HCT116 (cell line): ENCODE results near the gene KIF25. TPM values are rescaled to one million over a fixed set of nuclear protein-coding genes. Genes with fewer than 3 reads are reported as not detected.

Experiments
- ATAC-seq: fragments of 200-7000 bp; cut with Tn5 transposase; 2 replicates; pipeline ENCODE4 v1.9.1; 2020; ENCODE audit warnings: mild to moderate bottlenecking, moderate library complexity
- BruUV-seq: library from RNA; stranded (reverse); fragments of 400-500 nt; replicated peaks from 2 replicates; lab custom pipeline; 2021; lab: Mats Ljungman, UMichigan
- CTCF ChIA-PET: fragments of 300-600 bp; sonication (Branson Sonifier 250); formaldehyde crosslinking; loops from one replicate; lab custom pipeline; 2021; ENCODE audit warnings: antibody characterized with exemption; lab: Charles Lee
- POLR2A ChIA-PET: fragments of 300-600, 350-600 bp; sonication (Branson Sonifier 250); formaldehyde crosslinking; loops from one replicate; lab custom pipeline; 2021; ENCODE audit warnings: antibody characterized with exemption; lab: Charles Lee
- RAD21 ChIA-PET, 2 experiments: fragments of 300-600 bp; sonication (Branson Sonifier 250); formaldehyde crosslinking; loops; one replicate each; lab custom pipeline; 2023; ENCODE audit warnings: low total read pairs in 2 of 2; ENCODE audit not compliant: uncharacterized antibody in 2 of 2, unreplicated experiment in 2 of 2, low non-redundant PET in 1 of 2; lab: Charles Lee
- DNase-seq: peaks from one replicate; pipeline ENCODE4 v3.0.0-alpha.2; 2010; ENCODE audit warnings: low read depth, low spot score
- H2AFZ ChIP-seq: fragments of 200-600 bp; shearing (Covaris generic), sonication (generic); 2 replicates; pipeline ENCODE4 v1.6.1; 2017; ENCODE audit warnings: low read depth, mixed run types, mixed read lengths, antibody characterized with exemption, low read length; ENCODE audit not compliant: poor library complexity, severe bottlenecking
- H3K27ac ChIP-seq: 2 replicates; pipeline ENCODE4 v1.5.1; 2012; ENCODE audit warnings: low read depth, low read length
- H3K27me3 ChIP-seq: fragments of 200-600 bp; sonication (generic); 2 replicates; pipeline ENCODE4 v1.6.1; 2016; ENCODE audit warnings: mixed run types, low read length, mixed read lengths; ENCODE audit not compliant: insufficient read depth
- H3K36me3 ChIP-seq, 2 experiments: fragments of 200-500 bp in 1 of 2; fragments of 200-600 bp in 1 of 2; sonication (Bioruptor generic) in 1 of 2; sonication (generic) in 1 of 2; 2 replicates each; pipeline versions ENCODE4 v1.5.1 to v1.6.1; 2014 to 2016; ENCODE audit warnings: low read length in 2 of 2, inconsistent platforms in 1 of 2, mixed read lengths in 1 of 2, mixed run types in 1 of 2; ENCODE audit not compliant: insufficient read depth in 2 of 2, control insufficient read depth in 1 of 2
- H3K4me1 ChIP-seq, 2 experiments: fragments of 200-600 bp in 1 of 2; sonication (generic) in 1 of 2; 2 replicates each; pipeline versions ENCODE4 v1.5.1 to v1.6.1; 2012 to 2017; ENCODE audit warnings: low read length in 2 of 2, inconsistent platforms in 1 of 2, mild to moderate bottlenecking in 1 of 2, mixed read lengths in 1 of 2, mixed run types in 1 of 2, moderate library complexity in 1 of 2; ENCODE audit not compliant: insufficient read depth in 2 of 2, control insufficient read depth in 1 of 2
- H3K4me2 ChIP-seq: fragments of 200-600 bp; sonication (generic); 2 replicates; pipeline ENCODE4 v1.6.1; 2017; ENCODE audit warnings: mixed run types, low read length, mixed read lengths
- H3K4me3 ChIP-seq, 2 experiments: fragments of 200-600 bp in 1 of 2; sonication (generic) in 1 of 2; replicated peaks in 1 of 2; 2 replicates each; pipeline ENCODE4 v1.5.1; 2011 to 2016; ENCODE audit warnings: low read length in 2 of 2, control low read depth in 1 of 2, low read depth in 1 of 2, mild to moderate bottlenecking in 1 of 2, mixed read lengths in 1 of 2, mixed run types in 1 of 2
- H3K79me2 ChIP-seq: fragments of 200-600 bp; sonication (generic); 2 replicates; pipeline ENCODE4 v1.6.1; 2017; ENCODE audit warnings: mild to moderate bottlenecking, mixed run types, low read length, moderate library complexity, mixed read lengths; ENCODE audit not compliant: insufficient read depth
- H3K9ac ChIP-seq: fragments of 200-600 bp; sonication (generic); 2 replicates; pipeline ENCODE4 v1.6.1; 2016; ENCODE audit warnings: low read length, mixed read lengths
- H3K9me2 ChIP-seq: fragments of 200-600 bp; sonication (generic), shearing (Covaris generic); 2 replicates; pipeline ENCODE4 v1.6.1; 2017; ENCODE audit warnings: mixed run types, mild to moderate bottlenecking, moderate library complexity; ENCODE audit not compliant: insufficient read depth
- H3K9me3 ChIP-seq, 2 experiments: fragments of 200-500 bp in 1 of 2; fragments of 200-600 bp in 1 of 2; sonication (Bioruptor generic) in 1 of 2; sonication (generic) in 1 of 2; 2 replicates each; pipeline ENCODE4 v1.6.1; 2014 to 2017; ENCODE audit warnings: low read length in 2 of 2, mixed read lengths in 2 of 2, inconsistent platforms in 1 of 2, low read depth in 1 of 2, mild to moderate bottlenecking in 1 of 2, mixed run types in 1 of 2, moderate library complexity in 1 of 2; ENCODE audit not compliant: control insufficient read depth in 1 of 2, insufficient read depth in 1 of 2
- H4K20me1 ChIP-seq: fragments of 200-600 bp; sonication (generic), shearing (Covaris generic); 2 replicates; pipeline ENCODE4 v1.6.1; 2017; ENCODE audit warnings: mixed run types, mild to moderate bottlenecking, moderate library complexity; ENCODE audit not compliant: insufficient read depth
- EGR1 ChIP-seq: IDR thresholded peaks from 2 replicates; pipeline ENCODE4 v1.6.1; 2012; ENCODE audit warnings: low read depth
- ELF1 ChIP-seq: IDR thresholded peaks from 2 replicates; pipeline ENCODE4 v1.6.1; 2012; ENCODE audit warnings: low read depth, borderline replicate concordance
- FOSL1 ChIP-seq: IDR thresholded peaks from 2 replicates; pipeline ENCODE4 v1.6.1; 2012; ENCODE audit warnings: low read depth
- JUND ChIP-seq: IDR thresholded peaks from 2 replicates; pipeline ENCODE4 v1.6.1; 2012
- MAX ChIP-seq: IDR thresholded peaks from 2 replicates; pipeline ENCODE4 v1.6.1; 2012
- POLR2AphosphoS5 ChIP-seq: IDR thresholded peaks from 2 replicates; pipeline ENCODE4 v1.6.1; 2011; ENCODE audit warnings: mild to moderate bottlenecking, low read depth, low read length, moderate library complexity
- RAD21 ChIP-seq: IDR thresholded peaks from 2 replicates; pipeline ENCODE4 v1.6.1; 2012; ENCODE audit warnings: low read depth, mild to moderate bottlenecking
- REST ChIP-seq: IDR thresholded peaks from 2 replicates; pipeline ENCODE4 v1.6.1; 2012; ENCODE audit warnings: low read depth
- SIN3A ChIP-seq: IDR thresholded peaks from 2 replicates; pipeline ENCODE4 v1.6.1; 2012; ENCODE audit warnings: low read depth
- SP1 ChIP-seq: IDR thresholded peaks from 2 replicates; pipeline ENCODE4 v1.6.1; 2012; ENCODE audit warnings: low read depth
- SRF ChIP-seq: IDR thresholded peaks from 2 replicates; pipeline ENCODE4 v1.6.1; 2012; ENCODE audit warnings: low read depth
- YY1 ChIP-seq: IDR thresholded peaks from 2 replicates; pipeline ENCODE4 v1.6.1; 2011; ENCODE audit warnings: low read length, low read depth, moderate library complexity, mild to moderate bottlenecking; ENCODE audit not compliant: insufficient replicate concordance; ENCODE audit errors: extremely low read depth
- ZFX ChIP-seq: fragments of 450-650 bp; IDR thresholded peaks from 2 replicates; pipeline ENCODE4 v1.6.1; 2017
- ZNF274 ChIP-seq: fragments of 200-500 bp; sonication (Bioruptor generic); IDR thresholded peaks from 2 replicates; pipeline ENCODE4 v1.6.1; 2014; ENCODE audit warnings: mild to moderate bottlenecking, low read depth, low read length, inconsistent platforms
- intact Hi-C: fragments of 100-400 bp; cut with micrococcal nuclease; formaldehyde crosslinking; loops from 2 replicates; pipeline ENCODE4 v1.10.0; 2022
- total RNA-seq: library from RNA; stranded (reverse); gene quantifications from one replicate; pipeline ENCODE4 v1.2.1, GENCODE V29; 2021; ENCODE audit not compliant: unreplicated experiment

KIF25 gene
- total RNA-seq, 1 experiment from 2014 or later: not detected

- ChIA-PET POLR2A (no interaction called here), RAD21 (no interaction called here)
- H3K36me3 ChIP-seq: no peaks in the 10 kb centered on the region
- H3K4me1 ChIP-seq: no peaks in the 10 kb centered on the region
- H3K9me2 ChIP-seq: no peaks in the 10 kb centered on the region
- intact Hi-C loops: no loop called here
- no peak for DNase-seq
- peaks cover 6 to 12% of the 10 kb centered on the region in 2 experiments; a peak in 3 of 4 replicates for H3K9me3 ChIP-seq
- no peak overlapping the region for H3K9ac ChIP-seq
- H4K20me1 ChIP-seq: no peaks in the 10 kb centered on the region
- no peaks in the 10 kb centered on the region for H3K27me3 ChIP-seq
- H3K4me2 ChIP-seq: no peak overlapping the region
- TF ChIP-seq POLR2AphosphoS5: no peak
- no peak for TF ChIP-seq EGR1
- no peak for TF ChIP-seq MAX
- no peak for TF ChIP-seq ELF1
- TF ChIP-seq ZFX: no peak
- no peak for TF ChIP-seq REST
- no peak for TF ChIP-seq ZNF274
- no peak for TF ChIP-seq JUND
- no peak for TF ChIP-seq FOSL1
- no peak for TF ChIP-seq RAD21
- no peak for TF ChIP-seq SRF
- no peak for TF ChIP-seq SP1
- TF ChIP-seq YY1: no peak
- TF ChIP-seq SIN3A: no peak
- TF ChIP-seq, all 23 proteins: peak for 0
- Histone ChIP-seq H3K27ac (no peak overlapping the region), H2AFZ (no peak overlapping the region), H3K4me3 (no peak overlapping the region), H3K79me2 (no peaks in the 10 kb centered on the region)
- CTCF ChIA-PET: no interaction called here
- no TSS peak for BruUV-seq
- no peak for ATAC-seq
Measured at GRCh38 chr6:168015482-168016175, 18.2 kb downstream of the KIF25 start.
